ENCODE data around the gene ZFHX3. TPM values are rescaled to one million over a fixed set of nuclear protein-coding genes. Genes with fewer than 3 reads are reported as not detected.

The ZFHX3 gene
- total RNA-seq, 2 donors from 2014 or later: 57.7 to 70.1 TPM

DNA sequence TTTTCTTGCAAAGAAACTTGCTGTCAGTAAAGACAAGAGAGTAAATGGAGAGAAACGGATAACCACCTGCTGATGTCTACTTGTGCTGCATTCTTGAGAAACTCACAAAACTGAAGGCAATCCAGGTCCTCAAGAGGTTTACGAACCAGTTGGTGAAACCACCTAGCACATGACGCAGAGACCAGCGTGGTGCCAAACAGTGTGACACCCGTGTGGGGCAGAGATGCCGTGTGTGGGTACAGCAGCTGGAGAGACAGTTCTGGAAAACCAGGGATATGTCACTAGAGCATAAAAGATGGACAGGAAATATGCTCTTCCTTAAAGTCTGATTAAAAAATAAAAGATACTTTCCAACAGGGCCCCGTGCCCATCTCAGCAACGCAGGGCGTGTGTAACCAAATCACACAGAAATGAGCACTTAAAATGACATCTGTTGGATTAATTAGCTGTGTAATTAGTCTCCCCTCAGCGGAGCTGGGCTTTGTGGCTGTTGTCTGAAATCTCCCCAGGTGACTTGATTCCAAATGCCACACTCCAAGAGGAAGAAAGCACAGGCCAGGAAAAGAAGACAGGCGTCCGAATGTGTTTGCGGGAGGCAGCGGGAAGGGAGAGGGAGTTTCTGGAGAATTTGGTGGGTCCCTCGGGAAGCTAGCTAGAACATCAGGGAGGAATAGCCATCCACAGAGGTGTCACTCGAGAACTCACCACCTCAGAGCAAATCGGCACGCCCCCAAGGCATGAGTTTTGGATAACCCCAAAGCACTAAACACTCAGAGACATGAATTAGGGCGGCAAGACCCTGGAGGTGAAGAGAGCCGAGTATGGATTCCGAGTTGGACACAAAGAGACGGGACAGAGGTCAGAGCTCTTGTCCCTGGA is 109.8 kb downstream of the ZFHX3 start:
- ATAC-seq (ENCODE audit: insufficient number of reproducible peaks, low FRiP score, low read depth): no peak
- TF ChIP-seq, protein P1, sequence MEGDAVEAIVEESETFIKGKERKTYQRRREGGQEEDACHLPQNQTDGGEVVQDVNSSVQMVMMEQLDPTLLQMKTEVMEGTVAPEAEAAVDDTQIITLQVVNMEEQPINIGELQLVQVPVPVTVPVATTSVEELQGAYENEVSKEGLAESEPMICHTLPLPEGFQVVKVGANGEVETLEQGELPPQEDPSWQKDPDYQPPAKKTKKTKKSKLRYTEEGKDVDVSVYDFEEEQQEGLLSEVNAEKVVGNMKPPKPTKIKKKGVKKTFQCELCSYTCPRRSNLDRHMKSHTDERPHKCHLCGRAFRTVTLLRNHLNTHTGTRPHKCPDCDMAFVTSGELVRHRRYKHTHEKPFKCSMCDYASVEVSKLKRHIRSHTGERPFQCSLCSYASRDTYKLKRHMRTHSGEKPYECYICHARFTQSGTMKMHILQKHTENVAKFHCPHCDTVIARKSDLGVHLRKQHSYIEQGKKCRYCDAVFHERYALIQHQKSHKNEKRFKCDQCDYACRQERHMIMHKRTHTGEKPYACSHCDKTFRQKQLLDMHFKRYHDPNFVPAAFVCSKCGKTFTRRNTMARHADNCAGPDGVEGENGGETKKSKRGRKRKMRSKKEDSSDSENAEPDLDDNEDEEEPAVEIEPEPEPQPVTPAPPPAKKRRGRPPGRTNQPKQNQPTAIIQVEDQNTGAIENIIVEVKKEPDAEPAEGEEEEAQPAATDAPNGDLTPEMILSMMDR (IDR thresholded peaks at IDR 0.05): no peak
- Histone ChIP-seq H3K36me3 (no peaks in the 10 kb centered on the region), H3K4me1 (ENCODE audit: control insufficient read depth in 1 of 2, low read depth in 2 of 2) (peaks cover 36 to 76% of the 10 kb centered on the region in 2 donors), H3K27me3 (replicated peaks; ENCODE audit: insufficient read depth) (no peaks in the 10 kb centered on the region), H3K9me3 (no peaks in the 10 kb centered on the region), H3K4me3 (peak overlapping the region; percentile 54), H3K27ac (peak overlapping the region; percentile 79 to 90)
- no peak for DNase-seq (ENCODE audit: low spot score)

- no peaks in the 10 kb centered on the region for H3K27me3 ChIP-seq (replicated peaks; ENCODE audit: insufficient read depth)
- DNase-seq (ENCODE audit: low spot score) (no peak), ATAC-seq (ENCODE audit: insufficient number of reproducible peaks, low FRiP score, low read depth) (no peak)
- peaks cover 38 to 84% of the 10 kb centered on the region in 2 donors for H3K4me1 ChIP-seq (ENCODE audit: control insufficient read depth in 1 of 2, low read depth in 2 of 2)
- peak overlapping the region; percentile 79 to 90 for H3K27ac ChIP-seq
- H3K36me3 ChIP-seq: no peaks in the 10 kb centered on the region
- TF ChIP-seq, protein P1 (IDR thresholded peaks at IDR 0.05): peak; percentile 13
- H3K4me3 ChIP-seq: no peak overlapping the region
- no peaks in the 10 kb centered on the region for H3K9me3 ChIP-seq
Measured at GRCh38 chr16:72937360-72937759, 110.6 kb downstream of the ZFHX3 start.

DNA sequence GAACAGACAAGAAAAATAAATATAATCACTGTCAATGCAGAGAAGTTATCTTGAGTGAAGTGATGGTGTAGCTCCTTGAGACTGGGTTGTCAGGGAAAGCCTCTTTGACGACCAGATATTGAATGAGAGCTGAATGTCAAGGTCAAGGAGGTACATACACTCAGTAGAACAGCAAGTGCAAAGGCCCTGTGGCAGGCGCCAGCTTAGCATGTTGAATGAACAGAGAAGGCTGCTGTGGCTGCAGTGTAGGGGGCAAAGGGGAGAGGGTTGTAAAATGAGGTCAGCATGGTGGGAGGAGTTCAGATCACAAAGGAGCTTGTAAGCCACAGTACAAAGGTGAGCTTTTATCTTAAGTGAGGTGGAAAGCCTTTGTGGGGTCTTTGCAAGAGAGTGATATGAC is 111.5 kb downstream of the ZFHX3 start:
- Histone ChIP-seq H3K27ac (no peak overlapping the region), H3K27me3 (replicated peaks; ENCODE audit: insufficient read depth) (no peaks in the 10 kb centered on the region), H3K36me3 (no peaks in the 10 kb centered on the region), H3K4me1 (ENCODE audit: control insufficient read depth in 1 of 2, low read depth in 2 of 2) (peaks cover 44 to 94% of the 10 kb centered on the region in 2 donors), H3K9me3 (no peaks in the 10 kb centered on the region), H3K4me3 (no peak overlapping the region)
- DNase-seq (ENCODE audit: low spot score): no peak
- ATAC-seq (ENCODE audit: insufficient number of reproducible peaks, low FRiP score, low read depth): no peak
- TF ChIP-seq, protein P1 (IDR thresholded peaks at IDR 0.05): no peak

- no peaks in the 10 kb centered on the region for H3K36me3 ChIP-seq
- TF ChIP-seq, protein P1 (IDR thresholded peaks at IDR 0.05): no peak
- H3K27ac ChIP-seq: no peak overlapping the region
- H3K27me3 ChIP-seq (replicated peaks; ENCODE audit: insufficient read depth): no peaks in the 10 kb centered on the region
- ATAC-seq (ENCODE audit: insufficient number of reproducible peaks, low FRiP score, low read depth) (no peak), DNase-seq (ENCODE audit: low spot score) (no peak)
- peaks cover 46 to 96% of the 10 kb centered on the region in 2 donors for H3K4me1 ChIP-seq (ENCODE audit: control insufficient read depth in 1 of 2, low read depth in 2 of 2)
- no peak overlapping the region for H3K4me3 ChIP-seq
- no peaks in the 10 kb centered on the region for H3K9me3 ChIP-seq
Measured at GRCh38 chr16:72935896-72936295, 112.0 kb downstream of the ZFHX3 start.

DNA sequence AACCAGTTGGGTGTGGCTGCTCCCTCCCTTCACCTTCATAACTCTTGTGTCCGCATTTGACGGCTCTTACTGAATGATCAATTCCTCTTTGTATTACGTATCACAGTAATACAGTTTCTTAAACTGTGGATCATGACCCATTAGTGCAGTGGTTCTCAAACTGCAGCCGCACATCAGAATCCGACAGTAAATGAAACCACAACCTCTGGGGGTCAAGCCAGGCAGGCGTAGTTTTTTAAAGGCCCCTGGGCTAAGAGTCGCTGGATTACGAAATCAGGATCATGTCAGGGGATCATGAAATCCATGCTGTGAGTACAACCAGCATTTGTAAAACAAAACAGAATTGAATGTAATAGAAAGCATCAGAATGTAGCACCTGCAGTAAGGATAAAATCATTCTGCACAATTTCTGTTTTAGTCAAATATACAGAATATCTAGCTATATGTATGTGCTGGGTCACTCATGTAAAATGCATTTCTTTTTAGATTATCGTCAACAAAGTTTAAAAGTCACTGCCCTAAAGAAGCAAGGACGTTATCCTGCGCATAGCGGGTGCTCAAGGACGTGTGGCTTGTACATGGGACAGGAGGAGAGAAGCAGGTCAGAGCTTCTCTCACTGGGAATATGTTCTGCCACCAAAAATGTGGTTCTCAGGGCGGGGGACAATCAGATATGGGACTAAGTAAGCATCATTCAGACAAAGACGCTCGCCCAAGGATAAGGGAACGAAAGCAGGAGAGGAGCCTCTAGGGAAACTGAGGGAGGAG is 113.1 kb downstream of the ZFHX3 start:
- ATAC-seq (ENCODE audit: insufficient number of reproducible peaks, low FRiP score, low read depth) (no peak), DNase-seq (ENCODE audit: low spot score) (no peak)
- peak overlapping the region in 1 of 2 donors; percentile 15 for H3K27ac ChIP-seq
- H3K27me3 ChIP-seq (replicated peaks; ENCODE audit: insufficient read depth): no peaks in the 10 kb centered on the region
- H3K36me3 ChIP-seq: no peaks in the 10 kb centered on the region
- H3K4me1 ChIP-seq (ENCODE audit: control insufficient read depth in 1 of 2, low read depth in 2 of 2): peaks cover 42 to 93% of the 10 kb centered on the region in 2 donors
- no peak overlapping the region for H3K4me3 ChIP-seq
- H3K9me3 ChIP-seq: no peaks in the 10 kb centered on the region
- TF ChIP-seq, protein P1 (IDR thresholded peaks at IDR 0.05): no peak
